ENCODE data around the gene UACA. TPM values are rescaled to one million over a fixed set of nuclear protein-coding genes. Genes with fewer than 3 reads are reported as not detected.

The UACA gene
- total RNA-seq, 4 donors from 2014 or later = 35.9 to 78.9 (median 50.5) TPM

GRCh38 chr15:70772402-70772801, 9.0 kb upstream of the UACA start:
- Histone ChIP-seq H3K27ac (no peak overlapping the region), H3K27me3 (no peaks in the 10 kb centered on the region), H3K36me3 (no peaks in the 10 kb centered on the region), H3K4me1 (no peaks in the 10 kb centered on the region), H3K4me3 (no peak overlapping the region), H3K9me3 (no peaks in the 10 kb centered on the region)
- WGBS, 2 donors (ENCODE audit: low coverage in 1 of 2) = 100% methylated on average over 2 of the region's 3 CpGs; no CpG with 5 or more reads in 1 of the 2 donors
- TF ChIP-seq POLR2AphosphoS5 (IDR thresholded peaks at IDR 0.05) = no peak
- TF ChIP-seq POLR2A (IDR thresholded peaks at IDR 0.05) = no peak
- TF ChIP-seq, protein P1, sequence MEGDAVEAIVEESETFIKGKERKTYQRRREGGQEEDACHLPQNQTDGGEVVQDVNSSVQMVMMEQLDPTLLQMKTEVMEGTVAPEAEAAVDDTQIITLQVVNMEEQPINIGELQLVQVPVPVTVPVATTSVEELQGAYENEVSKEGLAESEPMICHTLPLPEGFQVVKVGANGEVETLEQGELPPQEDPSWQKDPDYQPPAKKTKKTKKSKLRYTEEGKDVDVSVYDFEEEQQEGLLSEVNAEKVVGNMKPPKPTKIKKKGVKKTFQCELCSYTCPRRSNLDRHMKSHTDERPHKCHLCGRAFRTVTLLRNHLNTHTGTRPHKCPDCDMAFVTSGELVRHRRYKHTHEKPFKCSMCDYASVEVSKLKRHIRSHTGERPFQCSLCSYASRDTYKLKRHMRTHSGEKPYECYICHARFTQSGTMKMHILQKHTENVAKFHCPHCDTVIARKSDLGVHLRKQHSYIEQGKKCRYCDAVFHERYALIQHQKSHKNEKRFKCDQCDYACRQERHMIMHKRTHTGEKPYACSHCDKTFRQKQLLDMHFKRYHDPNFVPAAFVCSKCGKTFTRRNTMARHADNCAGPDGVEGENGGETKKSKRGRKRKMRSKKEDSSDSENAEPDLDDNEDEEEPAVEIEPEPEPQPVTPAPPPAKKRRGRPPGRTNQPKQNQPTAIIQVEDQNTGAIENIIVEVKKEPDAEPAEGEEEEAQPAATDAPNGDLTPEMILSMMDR (IDR thresholded peaks at IDR 0.05) = no peak
- TF ChIP-seq EP300 (IDR thresholded peaks at IDR 0.05) = no peak
- ATAC-seq = no peak

DNA sequence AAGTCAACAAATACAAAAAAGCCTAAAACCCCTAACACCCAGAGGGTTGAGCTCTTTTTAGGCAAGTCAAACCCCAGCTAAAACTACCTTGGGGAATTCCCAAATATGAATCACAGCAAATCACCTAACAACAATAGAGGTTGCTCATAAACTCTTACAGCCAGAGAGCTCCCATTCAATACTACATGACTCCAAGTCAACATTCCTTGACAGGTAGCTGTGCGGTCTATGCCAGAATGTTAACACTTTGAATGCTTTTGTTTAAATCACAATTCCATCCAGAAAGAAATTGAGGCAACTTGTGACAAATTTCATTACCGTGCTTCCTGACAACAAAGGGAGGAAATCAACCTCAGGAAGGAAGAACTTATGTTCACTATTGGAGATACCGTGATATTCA, 7.5 kb upstream of the UACA start:
- ATAC-seq = no peak
- Histone ChIP-seq H3K27me3 (no peaks in the 10 kb centered on the region), H3K9me3 (no peaks in the 10 kb centered on the region), H3K4me3 (no peak overlapping the region), H3K36me3 (no peaks in the 10 kb centered on the region), H3K4me1 (no peaks in the 10 kb centered on the region), H3K27ac (no peak overlapping the region)
- WGBS, 2 donors (ENCODE audit: low coverage in 1 of 2) = 65 to 69% methylated on average over 3 of the region's 3 CpGs
- TF ChIP-seq EP300 (IDR thresholded peaks at IDR 0.05) = no peak
- no peak for TF ChIP-seq POLR2A (IDR thresholded peaks at IDR 0.05)
- TF ChIP-seq, protein P1 (IDR thresholded peaks at IDR 0.05) = no peak
- no peak for TF ChIP-seq POLR2AphosphoS5 (IDR thresholded peaks at IDR 0.05)

GRCh38 chr15:70768257-70768883, 5.0 kb upstream of the UACA start:
- TF ChIP-seq EP300 (IDR thresholded peaks at IDR 0.05) (no peak), POLR2A (IDR thresholded peaks at IDR 0.05) (no peak), POLR2AphosphoS5 (IDR thresholded peaks at IDR 0.05) (no peak)
- TF ChIP-seq, protein P1 (IDR thresholded peaks at IDR 0.05) = no peak
- Histone ChIP-seq H3K4me1 (peaks cover 0 to 10% (median 0%) of the 10 kb centered on the region in 3 donors), H3K36me3 (no peaks in the 10 kb centered on the region), H3K27me3 (no peaks in the 10 kb centered on the region), H3K27ac (no peak overlapping the region), H3K4me3 (no peak overlapping the region), H3K9me3 (no peaks in the 10 kb centered on the region)
- WGBS, 2 donors (ENCODE audit: low coverage in 1 of 2) = 75 to 93% methylated on average over 3 of the region's 3 CpGs
- no peak for ATAC-seq

DNA sequence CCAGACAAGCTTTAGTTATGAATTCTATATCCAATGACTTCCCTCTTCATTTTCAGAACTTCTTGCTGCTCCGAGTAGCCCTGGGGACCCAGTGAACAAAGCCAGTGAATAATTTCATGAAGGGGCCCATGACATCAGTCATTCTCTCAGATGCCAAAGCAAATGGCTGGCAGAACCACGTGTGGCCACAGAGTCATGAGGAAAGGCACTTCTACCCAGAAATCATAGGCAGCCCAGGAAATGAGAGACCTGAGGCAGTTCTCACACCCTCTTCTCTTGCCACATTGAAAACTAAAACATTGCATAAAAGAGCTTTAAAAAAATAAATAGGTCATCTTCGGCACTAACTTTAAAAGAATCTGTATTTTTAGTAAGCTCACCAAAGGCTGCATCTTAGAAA, 4.3 kb upstream of the UACA start:
- no peaks in the 10 kb centered on the region for H3K9me3 ChIP-seq
- H3K4me1 ChIP-seq = peaks cover 0 to 10% (median 0%) of the 10 kb centered on the region in 3 donors
- H3K27me3 ChIP-seq = no peaks in the 10 kb centered on the region
- no peak overlapping the region for H3K27ac ChIP-seq
- H3K4me3 ChIP-seq = no peak overlapping the region
- TF ChIP-seq POLR2A (IDR thresholded peaks at IDR 0.05) (no peak), POLR2AphosphoS5 (IDR thresholded peaks at IDR 0.05) (no peak), EP300 (IDR thresholded peaks at IDR 0.05) (no peak)
- TF ChIP-seq, protein P1 (IDR thresholded peaks at IDR 0.05) = no peak
- ATAC-seq = no peak
- WGBS, 2 donors (ENCODE audit: low coverage in 1 of 2) = 65 to 85% methylated on average over 2 to 3 of the region's 3 CpGs
- H3K36me3 ChIP-seq = no peaks in the 10 kb centered on the region

GRCh38 chr15:70766597-70766996, 3.2 kb upstream of the UACA start:
- H3K36me3 ChIP-seq = no peaks in the 10 kb centered on the region
- H3K27ac ChIP-seq = no peak overlapping the region
- no peak for ATAC-seq
- peaks cover 0 to 17% (median 0%) of the 10 kb centered on the region in 3 donors for H3K4me1 ChIP-seq
- no peaks in the 10 kb centered on the region for H3K9me3 ChIP-seq
- no peaks in the 10 kb centered on the region for H3K27me3 ChIP-seq
- no peak overlapping the region for H3K4me3 ChIP-seq
- TF ChIP-seq, protein P1 (IDR thresholded peaks at IDR 0.05) = no peak
- TF ChIP-seq POLR2AphosphoS5 (IDR thresholded peaks at IDR 0.05) (no peak), EP300 (IDR thresholded peaks at IDR 0.05) (no peak), POLR2A (IDR thresholded peaks at IDR 0.05) (no peak)
- 80 to 83% methylated on average over 6 of the region's 6 CpGs for WGBS, 2 donors (ENCODE audit: low coverage in 1 of 2)
